Esophagus muscularis mucosa (tissue), 3 donors: ENCODE measurements around the gene ERCC6L2.

Experiments
- POLR2A ChIP-seq: fragments of 450-650 bp; IDR thresholded peaks from one replicate; pipeline ENCODE4 v1.6.1; 2017; ENCODE audit warnings: antibody characterized with exemption, moderate library complexity, mild to moderate bottlenecking, low read depth
- POLR2AphosphoS5 ChIP-seq, 2 donors: sonication (generic); formaldehyde crosslinking; IDR thresholded peaks; one replicate each; pipeline ENCODE4 v1.6.1; 2017; ENCODE audit warnings: antibody characterized with exemption in 2 of 2
- TF ChIP-seq, protein P1 (sequence below), 3 experiments: fragments of 200-600 bp in 2 of 3; fragments of 450-650 bp in 1 of 3; sonication (generic) in 2 of 3; IDR thresholded peaks; one replicate each; pipeline ENCODE4 v1.5.1; 2017 to 2019; ENCODE audit warnings: antibody characterized with exemption in 3 of 3, mild to moderate bottlenecking in 2 of 3, moderate library complexity in 1 of 3

- TF ChIP-seq, protein P1, sequence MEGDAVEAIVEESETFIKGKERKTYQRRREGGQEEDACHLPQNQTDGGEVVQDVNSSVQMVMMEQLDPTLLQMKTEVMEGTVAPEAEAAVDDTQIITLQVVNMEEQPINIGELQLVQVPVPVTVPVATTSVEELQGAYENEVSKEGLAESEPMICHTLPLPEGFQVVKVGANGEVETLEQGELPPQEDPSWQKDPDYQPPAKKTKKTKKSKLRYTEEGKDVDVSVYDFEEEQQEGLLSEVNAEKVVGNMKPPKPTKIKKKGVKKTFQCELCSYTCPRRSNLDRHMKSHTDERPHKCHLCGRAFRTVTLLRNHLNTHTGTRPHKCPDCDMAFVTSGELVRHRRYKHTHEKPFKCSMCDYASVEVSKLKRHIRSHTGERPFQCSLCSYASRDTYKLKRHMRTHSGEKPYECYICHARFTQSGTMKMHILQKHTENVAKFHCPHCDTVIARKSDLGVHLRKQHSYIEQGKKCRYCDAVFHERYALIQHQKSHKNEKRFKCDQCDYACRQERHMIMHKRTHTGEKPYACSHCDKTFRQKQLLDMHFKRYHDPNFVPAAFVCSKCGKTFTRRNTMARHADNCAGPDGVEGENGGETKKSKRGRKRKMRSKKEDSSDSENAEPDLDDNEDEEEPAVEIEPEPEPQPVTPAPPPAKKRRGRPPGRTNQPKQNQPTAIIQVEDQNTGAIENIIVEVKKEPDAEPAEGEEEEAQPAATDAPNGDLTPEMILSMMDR (IDR thresholded peaks at IDR 0.05) = no peak
- TF ChIP-seq POLR2A (no peak), POLR2AphosphoS5 (IDR thresholded peaks at IDR 0.05) (no peak)
Measured at GRCh38 chr9:95962936-95963335, 87.4 kb downstream of the ERCC6L2 start.
